ENCODE measurements around the gene PSMD8.

DNA sequence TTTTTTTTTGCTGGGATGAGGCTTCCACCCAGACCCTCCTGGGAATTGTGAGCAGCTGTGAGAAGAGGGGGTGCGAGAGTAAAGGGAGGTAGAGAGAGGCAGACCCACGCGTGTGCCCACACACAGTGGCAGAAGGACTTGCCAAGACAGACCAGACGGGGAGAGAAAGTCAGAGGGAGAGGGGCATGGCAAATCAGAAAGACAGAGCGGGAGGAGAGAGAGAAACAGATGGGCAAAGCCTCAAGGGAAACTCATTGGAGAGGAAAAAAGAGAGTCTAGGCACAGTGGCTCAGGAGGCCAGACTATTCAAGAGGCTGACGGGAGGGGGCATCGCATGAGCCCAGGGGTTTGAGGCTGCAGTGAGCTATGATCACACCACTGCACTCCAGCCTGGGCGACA, 21.8 kb upstream of the PSMD8 start:
- TF ChIP-seq POLR2A (IDR thresholded peaks at IDR 0.05) (no peak), POLR2AphosphoS5 (IDR thresholded peaks at IDR 0.05) (no peak)
- TF ChIP-seq, protein P1, sequence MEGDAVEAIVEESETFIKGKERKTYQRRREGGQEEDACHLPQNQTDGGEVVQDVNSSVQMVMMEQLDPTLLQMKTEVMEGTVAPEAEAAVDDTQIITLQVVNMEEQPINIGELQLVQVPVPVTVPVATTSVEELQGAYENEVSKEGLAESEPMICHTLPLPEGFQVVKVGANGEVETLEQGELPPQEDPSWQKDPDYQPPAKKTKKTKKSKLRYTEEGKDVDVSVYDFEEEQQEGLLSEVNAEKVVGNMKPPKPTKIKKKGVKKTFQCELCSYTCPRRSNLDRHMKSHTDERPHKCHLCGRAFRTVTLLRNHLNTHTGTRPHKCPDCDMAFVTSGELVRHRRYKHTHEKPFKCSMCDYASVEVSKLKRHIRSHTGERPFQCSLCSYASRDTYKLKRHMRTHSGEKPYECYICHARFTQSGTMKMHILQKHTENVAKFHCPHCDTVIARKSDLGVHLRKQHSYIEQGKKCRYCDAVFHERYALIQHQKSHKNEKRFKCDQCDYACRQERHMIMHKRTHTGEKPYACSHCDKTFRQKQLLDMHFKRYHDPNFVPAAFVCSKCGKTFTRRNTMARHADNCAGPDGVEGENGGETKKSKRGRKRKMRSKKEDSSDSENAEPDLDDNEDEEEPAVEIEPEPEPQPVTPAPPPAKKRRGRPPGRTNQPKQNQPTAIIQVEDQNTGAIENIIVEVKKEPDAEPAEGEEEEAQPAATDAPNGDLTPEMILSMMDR (IDR thresholded peaks at IDR 0.05 in 8 of 11, conservative IDR thresholded peaks at IDR 0.05 in 3 of 11): no peak

Data from spleen (tissue), 7 donors.